ENCODE measurements around the gene TXNRD2. TPM values are rescaled to one million over a fixed set of nuclear protein-coding genes. Genes with fewer than 3 reads are reported as not detected.

Gene TXNRD2
- total RNA-seq, 1 experiment from 2014 or later: 29.5 TPM

GRCh38 chr22:19896665-19897355 lies 44.8 kb downstream of the TXNRD2 start:
- Histone ChIP-seq H3K27me3 (ENCODE audit: control insufficient read depth, insufficient read depth, low read length) (no peaks in the 10 kb centered on the region), H3K36me3 (ENCODE audit: control insufficient read depth, insufficient read depth, low read length) (no peaks in the 10 kb centered on the region), H3K27ac (ENCODE audit: low read length) (no peak overlapping the region), H3K9me3 (ENCODE audit: control insufficient read depth, insufficient read depth, low read depth, low read length) (no peaks in the 10 kb centered on the region), H3K4me3 (ENCODE audit: low read depth in 2 of 2, low read length in 2 of 2) (no peak overlapping the region), H3K4me1 (ENCODE audit: control insufficient read depth, insufficient read depth, low read length) (peaks cover 16% of the 10 kb centered on the region)
- TF ChIP-seq SIN3A (IDR thresholded peaks at IDR 0.05; ENCODE audit: borderline replicate concordance, insufficient read depth, low read depth, low read length): no peak
- no peak for TF ChIP-seq TCF7L2 (IDR thresholded peaks at IDR 0.05; ENCODE audit: low read depth, low read length)
- no peak for TF ChIP-seq REST (IDR thresholded peaks at IDR 0.05; ENCODE audit: insufficient read depth in 1 of 2, low read depth in 2 of 2, low read length in 1 of 2)
- ChIA-PET CTCF (interaction anchor here (1.2 kb wide), 1 partner anchor 13 kb away, joined by 3 read pairs; no protein-coding TSS in a partner anchor), POLR2A (no interaction called here)
- no TSS peak for BruUV-seq (replicated peaks)
- intact Hi-C loops (cut with micrococcal nuclease; ENCODE audit: unreplicated experiment): no loop called here
- DNase-seq (ENCODE audit: low read depth, low spot score) (no peak), ATAC-seq (no peak)
- in situ Hi-C loops (cut with HindIII; ENCODE audit: low pct_unique_long_range_greater_than_20kb, low sequenced_read_pairs): no loop called here

DNA sequence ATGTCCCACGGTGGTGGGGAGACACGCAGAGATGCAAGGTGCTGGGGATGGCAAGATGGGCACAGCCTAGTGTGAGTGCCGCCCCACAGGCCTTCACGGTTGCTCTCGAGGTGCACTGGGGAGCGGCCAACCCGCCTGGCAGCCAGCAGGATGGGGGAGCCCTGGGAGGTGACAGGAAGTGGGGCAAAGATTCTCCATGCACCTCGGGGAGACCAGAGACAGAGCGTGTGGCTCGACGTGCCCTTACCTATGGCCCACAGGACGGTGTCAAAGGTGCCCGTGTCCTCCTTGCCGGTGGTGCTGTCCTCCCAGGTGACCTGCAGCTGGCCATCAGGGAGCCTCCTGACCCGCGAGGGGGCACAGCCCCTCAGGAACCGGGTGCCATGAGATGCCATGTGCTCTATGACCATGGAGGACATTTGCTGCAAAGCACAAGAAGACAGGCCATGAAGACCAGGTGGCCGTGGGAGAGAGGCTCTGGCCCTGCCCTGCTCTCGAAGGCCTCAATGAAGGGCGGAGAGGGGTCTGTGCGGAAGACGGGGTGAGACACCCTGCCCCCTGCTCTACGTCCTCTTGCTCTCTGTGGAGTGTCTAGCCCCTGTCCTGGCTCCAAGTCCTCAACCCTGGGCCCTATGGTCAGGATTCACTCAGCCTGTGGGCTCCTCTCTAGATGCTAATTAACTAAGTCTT lies 46.3 kb downstream of the TXNRD2 start:
- Histone ChIP-seq H3K36me3 (ENCODE audit: control insufficient read depth, insufficient read depth, low read length) (no peaks in the 10 kb centered on the region), H3K4me3 (ENCODE audit: low read depth in 2 of 2, low read length in 2 of 2) (no peak overlapping the region), H3K27ac (ENCODE audit: low read length) (no peak overlapping the region), H3K27me3 (ENCODE audit: control insufficient read depth, insufficient read depth, low read length) (no peaks in the 10 kb centered on the region), H3K9me3 (ENCODE audit: control insufficient read depth, insufficient read depth, low read depth, low read length) (no peaks in the 10 kb centered on the region), H3K4me1 (ENCODE audit: control insufficient read depth, insufficient read depth, low read length) (peaks cover 31% of the 10 kb centered on the region)
- in situ Hi-C loops (cut with HindIII; ENCODE audit: low pct_unique_long_range_greater_than_20kb, low sequenced_read_pairs) (no loop called here), intact Hi-C loops (cut with micrococcal nuclease; ENCODE audit: unreplicated experiment) (no loop called here)
- ATAC-seq (no peak), DNase-seq (ENCODE audit: low read depth, low spot score) (no peak)
- TF ChIP-seq CTCF (IDR thresholded peaks at IDR 0.05): no peak
- no peak for TF ChIP-seq POLR2AphosphoS5 (IDR thresholded peaks at IDR 0.05; ENCODE audit: low read depth, low read length)
- TF ChIP-seq TCF7L2 (IDR thresholded peaks at IDR 0.05; ENCODE audit: low read depth, low read length): no peak
- TF ChIP-seq REST (IDR thresholded peaks at IDR 0.05; ENCODE audit: insufficient read depth in 1 of 2, low read depth in 2 of 2, low read length in 1 of 2): no peak
- no peak for TF ChIP-seq SIN3A (IDR thresholded peaks at IDR 0.05; ENCODE audit: borderline replicate concordance, insufficient read depth, low read depth, low read length)
- POLR2A ChIA-PET: no interaction called here
- CTCF ChIA-PET: no interaction called here
- no TSS peak for BruUV-seq (replicated peaks)

All from Panc1 (cell line).